Smooth muscle cell (in vitro differentiated cells): ENCODE results near the gene MXRA7. TPM values are rescaled to one million over a fixed set of nuclear protein-coding genes. Genes with fewer than 3 reads are reported as not detected.

Source experiments
- DNase-seq: peaks from one replicate; lab custom pipeline; 2025; ENCODE audit not compliant: unreplicated experiment; lab: John Stamatoyannopoulos, UW
- H2AFZ ChIP-seq: fragments of 200-600 bp; sonication (generic); 2 replicates; pipeline ENCODE4 v1.6.0; 2016; ENCODE audit warnings: antibody characterized with exemption, low read depth, mild to moderate bottlenecking
- H3F3A ChIP-seq: fragments of 200-600 bp; sonication (generic); 2 replicates; pipeline ENCODE4 v1.6.0; 2017; ENCODE audit warnings: antibody characterized with exemption, low read depth
- H3K27ac ChIP-seq: fragments of 200-600 bp; sonication (generic); 2 replicates; pipeline ENCODE4 v1.5.1; 2016; ENCODE audit warnings: low read depth, mild to moderate bottlenecking
- H3K27me3 ChIP-seq: fragments of 200-600 bp; sonication (generic); 2 replicates; pipeline ENCODE4 v1.6.1; 2016; ENCODE audit warnings: low read depth, mild to moderate bottlenecking
- H3K36me3 ChIP-seq: fragments of 200-600 bp; sonication (generic); 2 replicates; pipeline ENCODE4 v1.5.1; 2016; ENCODE audit warnings: low read depth
- H3K4me1 ChIP-seq: fragments of 200-600 bp; sonication (generic); 2 replicates; pipeline ENCODE4 v1.5.1; 2016; ENCODE audit warnings: low read depth
- H3K4me2 ChIP-seq: fragments of 200-600 bp; sonication (generic); 2 replicates; pipeline ENCODE4 v1.6.0; 2016; ENCODE audit warnings: mild to moderate bottlenecking
- H3K4me3 ChIP-seq: fragments of 200-600 bp; sonication (generic); 2 replicates; pipeline ENCODE4 v1.5.1; 2016; ENCODE audit warnings: mild to moderate bottlenecking
- H3K79me2 ChIP-seq: fragments of 200-600 bp; sonication (generic); 2 replicates; pipeline ENCODE4 v1.6.0; 2016; ENCODE audit warnings: low read depth, mild to moderate bottlenecking
- H3K9ac ChIP-seq: fragments of 200-600 bp; sonication (generic); 2 replicates; pipeline ENCODE4 v1.6.0; 2016; ENCODE audit warnings: low read depth
- H3K9me3 ChIP-seq: fragments of 200-600 bp; sonication (generic); replicated peaks from 2 replicates; pipeline ENCODE4 v1.5.1; 2016; ENCODE audit warnings: low read depth
- H4K20me1 ChIP-seq: fragments of 200-600 bp; sonication (generic); 2 replicates; pipeline ENCODE4 v1.6.0; 2016; ENCODE audit warnings: low read depth
- CTCF ChIP-seq: fragments of 200-600 bp; sonication (generic); IDR thresholded peaks from 2 replicates; pipeline ENCODE4 v1.5.1; 2017; ENCODE audit warnings: borderline replicate concordance, mild to moderate bottlenecking, antibody characterized with exemption; ENCODE audit not compliant: insufficient read depth, poor library complexity, severe bottlenecking
- WGBS: methylation state at CpG from one replicate; pipeline ENCODE4 v1.1.7; 2016; ENCODE audit warnings: low lambda C conversion rate; 5-methylcytosine and 5-hydroxymethylcytosine counted together
- polyA plus RNA-seq: library from polyadenylated mRNA; unstranded; fragments of >200 nt; fragmentation: Nextera tagmentation; extraction: Ambion mirVana; gene quantifications from 2 replicates; pipeline ENCODE4 v1.2.1, GENCODE V29; 2016
- total RNA-seq: library from RNA; depleted of rRNA; stranded (reverse); fragments of >200 nt; gene quantifications from 2 replicates; pipeline ENCODE4 v1.2.3, GENCODE V29; 2014

MXRA7 gene
- total and polyA plus RNA-seq, 2 experiments from 2014 or later, result 134 to 158 TPM

DNA sequence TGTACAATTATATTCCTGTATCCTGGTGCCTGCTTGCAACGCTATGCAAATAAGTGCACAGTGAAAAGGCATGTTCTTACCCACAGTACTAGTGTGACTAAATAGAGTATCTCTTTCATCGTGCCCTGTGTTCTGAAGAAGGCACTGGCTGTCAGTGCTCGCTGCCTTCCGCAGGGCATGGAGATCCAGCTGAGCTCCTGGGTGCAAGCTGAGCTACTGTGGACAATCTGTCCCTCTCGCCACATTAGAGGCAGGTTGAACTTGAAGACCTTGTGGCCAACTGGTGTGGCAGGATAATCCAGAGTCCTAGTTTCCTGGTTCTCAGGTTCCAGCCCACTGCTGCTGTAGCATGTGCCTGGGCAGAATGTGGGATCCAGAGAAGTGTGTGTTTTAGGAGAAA is 65.3 kb downstream of the MXRA7 start:
- no peaks in the 10 kb centered on the region for H3K79me2 ChIP-seq
- no peak for DNase-seq
- no peak overlapping the region for H3K4me3 ChIP-seq
- no peaks in the 10 kb centered on the region for H3K27me3 ChIP-seq
- H3K27ac ChIP-seq, result no peak overlapping the region
- no peaks in the 10 kb centered on the region for H4K20me1 ChIP-seq
- H3K9me3 ChIP-seq, result no peaks in the 10 kb centered on the region
- H2AFZ ChIP-seq, result no peak overlapping the region
- H3K4me2 ChIP-seq, result no peak overlapping the region
- no peaks in the 10 kb centered on the region for H3F3A ChIP-seq
- TF ChIP-seq CTCF, result no peak
- no peaks in the 10 kb centered on the region for H3K4me1 ChIP-seq
- H3K9ac ChIP-seq, result no peak overlapping the region
- whole genome bisulfite sequencing, result 97% methylated on average over 5 of the region's 5 CpGs
- no peaks in the 10 kb centered on the region for H3K36me3 ChIP-seq

DNA sequence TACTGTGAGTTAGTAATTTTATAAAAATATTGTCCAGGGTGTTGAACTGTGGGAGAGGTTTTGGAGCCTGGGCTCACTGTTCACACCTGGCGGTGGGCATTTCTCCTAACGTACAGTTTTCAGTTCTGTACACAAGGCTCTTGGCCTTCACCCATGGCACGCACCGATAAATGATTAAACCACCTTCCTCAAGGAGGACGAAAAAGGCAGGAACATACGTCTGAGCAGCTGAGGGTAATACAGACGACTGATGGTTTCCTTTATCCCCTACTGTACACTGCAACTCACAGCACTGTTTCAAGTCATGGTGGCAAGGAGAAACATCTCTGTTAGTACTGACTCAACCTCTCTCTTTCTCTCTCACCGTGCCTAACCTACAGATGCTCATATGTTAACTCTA is 65.8 kb downstream of the MXRA7 start:
- H3K27ac ChIP-seq, result no peak overlapping the region
- TF ChIP-seq CTCF, result no peak

DNA sequence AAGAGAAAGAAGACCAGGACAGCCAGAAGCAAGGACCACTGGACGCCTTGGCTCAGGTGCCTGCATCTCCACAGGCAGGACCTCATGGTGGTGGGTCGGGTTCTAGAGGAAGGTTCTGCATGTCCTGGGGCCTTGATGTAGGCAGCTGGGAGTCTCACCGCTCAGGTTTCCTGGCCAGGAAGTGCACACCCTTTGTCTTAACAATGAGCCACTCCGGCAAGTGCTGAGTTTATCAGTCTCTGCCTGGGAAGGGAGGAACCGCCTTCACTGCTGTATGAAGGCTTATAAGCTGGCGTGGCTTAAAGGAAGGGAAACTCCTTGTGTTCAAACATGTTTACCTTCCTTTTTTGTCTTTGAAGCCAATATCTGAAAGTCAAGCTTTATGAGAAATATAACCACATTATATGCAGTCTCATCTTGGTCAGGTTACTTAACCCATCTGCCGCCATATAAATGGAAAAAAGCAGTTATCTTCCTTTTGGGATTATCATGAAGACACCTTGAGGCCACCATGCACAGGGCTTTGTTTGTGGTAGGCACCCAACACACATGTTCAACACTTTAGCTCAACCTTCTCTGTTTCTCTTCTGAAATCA is 67.1 kb downstream of the MXRA7 start, which contains the start of gene ST6GALNAC1:
TSS of gene ST6GALNAC1 (minus strand) at position 205 of the 596 bp plus-strand sequence. CDS start at position 86, 119 bp downstream.
- no peaks in the 10 kb centered on the region for H3F3A ChIP-seq
- no peaks in the 10 kb centered on the region for H3K27me3 ChIP-seq
- 86% methylated on average over 7 of the region's 7 CpGs for WGBS
- H3K79me2 ChIP-seq, result no peaks in the 10 kb centered on the region
- no peak for DNase-seq
- H3K36me3 ChIP-seq, result no peaks in the 10 kb centered on the region
- no peak within 1 kb of the TSS for H2AFZ ChIP-seq
- no peaks in the 10 kb centered on the region for H4K20me1 ChIP-seq
- H3K9me3 ChIP-seq, result no peaks in the 10 kb centered on the region
- H3K9ac ChIP-seq, result no peak within 1 kb of the TSS
- H3K4me1 ChIP-seq, result no peaks in the 10 kb centered on the region
- no peak within 1 kb of the TSS for H3K27ac ChIP-seq
- TF ChIP-seq CTCF, result no peak
- H3K4me2 ChIP-seq, result no peak within 1 kb of the TSS
- H3K4me3 ChIP-seq, result no peak within 1 kb of the TSS

More for the DNA sequence above, 65.8 kb downstream of the MXRA7 start:
- H3K4me2 ChIP-seq, result no peak overlapping the region
- no peaks in the 10 kb centered on the region for H3K36me3 ChIP-seq
- no peaks in the 10 kb centered on the region for H3K27me3 ChIP-seq
- no peaks in the 10 kb centered on the region for H3K9me3 ChIP-seq
- no peaks in the 10 kb centered on the region for H3K79me2 ChIP-seq
- H3K4me1 ChIP-seq, result no peaks in the 10 kb centered on the region
- no peak overlapping the region for H3K4me3 ChIP-seq
- no peak for DNase-seq
- H2AFZ ChIP-seq, result no peak overlapping the region
- 91% methylated on average over 8 of the region's 8 CpGs for WGBS
- no peaks in the 10 kb centered on the region for H4K20me1 ChIP-seq
- no peaks in the 10 kb centered on the region for H3F3A ChIP-seq
- no peak overlapping the region for H3K9ac ChIP-seq

DNA sequence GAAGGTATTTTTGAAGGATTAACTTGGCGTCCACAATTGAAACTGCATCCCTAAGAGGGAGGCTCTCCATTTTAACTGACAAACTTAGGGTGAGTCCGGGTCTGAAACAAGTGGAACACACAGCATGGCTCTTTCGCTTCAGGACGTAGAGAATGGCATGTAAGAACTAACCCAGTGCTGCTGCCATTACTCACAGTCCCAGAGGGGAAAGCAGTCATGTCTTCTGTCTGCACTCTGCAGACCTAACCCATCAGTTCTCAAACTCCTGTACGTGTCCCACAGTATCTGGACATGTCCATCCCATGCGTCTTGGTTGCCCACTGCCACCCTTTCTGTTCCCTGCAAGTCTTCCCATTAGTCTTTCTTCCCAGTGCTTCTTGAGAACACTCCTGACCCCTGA is 67.8 kb downstream of the MXRA7 start:
- H3F3A ChIP-seq, result no peaks in the 10 kb centered on the region
- no peaks in the 10 kb centered on the region for H3K4me1 ChIP-seq
- no peak overlapping the region for H3K9ac ChIP-seq
- H3K4me3 ChIP-seq, result no peak overlapping the region
- TF ChIP-seq CTCF, result no peak
- H3K27me3 ChIP-seq, result no peaks in the 10 kb centered on the region
- no peaks in the 10 kb centered on the region for H3K9me3 ChIP-seq
- H3K36me3 ChIP-seq, result no peaks in the 10 kb centered on the region
- no peak overlapping the region for H3K27ac ChIP-seq
- no peak overlapping the region for H2AFZ ChIP-seq
- no peaks in the 10 kb centered on the region for H3K79me2 ChIP-seq
- DNase-seq, result no peak
- H4K20me1 ChIP-seq, result no peaks in the 10 kb centered on the region
- no peak overlapping the region for H3K4me2 ChIP-seq
- 85% methylated on average over 6 of the region's 6 CpGs for WGBS
